Neutrophil (primary cell): Measurements from ENCODE around the gene ARID5B.

Experiments used
- H3K27ac ChIP-seq: fragments of 200-600 bp; sonication (generic); 2 replicates; pipeline ENCODE4 v1.5.1; 2016; ENCODE audit warnings: mild to moderate bottlenecking, moderate library complexity
- H3K27me3 ChIP-seq: fragments of 200-600 bp; sonication (generic); 2 replicates; pipeline ENCODE4 v1.6.0; 2016; ENCODE audit warnings: mild to moderate bottlenecking
- H3K36me3 ChIP-seq: fragments of 200-600 bp; sonication (generic); 2 replicates; pipeline ENCODE4 v1.5.1; 2017
- H3K4me1 ChIP-seq, 2 experiments: fragments of 200-600 bp in 1 of 2; sonication (generic) in 1 of 2; 1 replicate in 1 of 2; 2 replicates in 1 of 2; pipeline versions ENCODE4 v1.5.1 to v1.6.1; 2013 to 2016; ENCODE audit warnings: low read depth in 1 of 2, low read length in 1 of 2, mild to moderate bottlenecking in 1 of 2, moderate library complexity in 1 of 2; ENCODE audit not compliant: control insufficient read depth in 1 of 2, insufficient read depth in 1 of 2
- H3K4me3 ChIP-seq, 2 experiments: fragments of 200-600 bp in 1 of 2; sonication (generic) in 1 of 2; 1 replicate in 1 of 2; 2 replicates in 1 of 2; pipeline ENCODE4 v1.5.1; 2013 to 2016; ENCODE audit warnings: low read depth in 1 of 2, low read length in 1 of 2, mild to moderate bottlenecking in 1 of 2, moderate library complexity in 1 of 2
- H3K9me3 ChIP-seq: fragments of 200-600 bp; sonication (generic); 2 replicates; pipeline ENCODE4 v1.5.1; 2016
- CTCF ChIP-seq: fragments of 200-600 bp; sonication (generic); IDR thresholded peaks from 2 replicates; pipeline ENCODE4 v1.5.1; 2016; ENCODE audit warnings: antibody characterized with exemption

The ARID5B gene

GRCh38 chr10:61964949-61965702, 63.6 kb downstream of the ARID5B start:
- H3K27ac ChIP-seq: no peak overlapping the region
- H3K27me3 ChIP-seq: no peaks in the 10 kb centered on the region

GRCh38 chr10:61965703-61966395, 64.3 kb downstream of the ARID5B start:
- Histone ChIP-seq H3K27ac (no peak overlapping the region), H3K4me1 (peaks cover 5 to 15% of the 10 kb centered on the region in 2 experiments), H3K4me3 (no peak overlapping the region), H3K36me3 (no peaks in the 10 kb centered on the region), H3K9me3 (no peaks in the 10 kb centered on the region), H3K27me3 (no peaks in the 10 kb centered on the region)
- TF ChIP-seq CTCF: no peak

More at GRCh38 chr10:61964949-61965702, 63.6 kb downstream of the ARID5B start:
- Histone ChIP-seq H3K4me3 (no peak overlapping the region), H3K4me1 (peaks cover 5 to 18% of the 10 kb centered on the region in 2 experiments), H3K9me3 (no peaks in the 10 kb centered on the region), H3K36me3 (no peaks in the 10 kb centered on the region)
- no peak for TF ChIP-seq CTCF

- no peak for TF ChIP-seq CTCF
- Histone ChIP-seq H3K4me1 (peaks cover 0 to 2% of the 10 kb centered on the region in 2 experiments), H3K27ac (no peak overlapping the region), H3K4me3 (no peak overlapping the region), H3K9me3 (no peaks in the 10 kb centered on the region), H3K36me3 (no peaks in the 10 kb centered on the region), H3K27me3 (no peaks in the 10 kb centered on the region)
Observed at GRCh38 chr10:61967298-61967697, 65.8 kb downstream of the ARID5B start.

- Histone ChIP-seq H3K36me3 (no peaks in the 10 kb centered on the region), H3K4me3 (no peak overlapping the region), H3K27ac (no peak overlapping the region), H3K27me3 (no peaks in the 10 kb centered on the region), H3K9me3 (no peaks in the 10 kb centered on the region), H3K4me1 (no peaks in the 10 kb centered on the region)
- TF ChIP-seq CTCF: no peak
Observed at GRCh38 chr10:61970182-61971002, 68.9 kb downstream of the ARID5B start.

GRCh38 chr10:61971003-61971325, 69.5 kb downstream of the ARID5B start:
- H3K4me3 ChIP-seq: no peak overlapping the region
- H3K27ac ChIP-seq: no peak overlapping the region
- H3K4me1 ChIP-seq: no peaks in the 10 kb centered on the region
- H3K36me3 ChIP-seq: no peaks in the 10 kb centered on the region
- no peaks in the 10 kb centered on the region for H3K27me3 ChIP-seq
- no peaks in the 10 kb centered on the region for H3K9me3 ChIP-seq
- TF ChIP-seq CTCF: no peak
